ENCODE results near the gene FBLN1.
"Not testable (repeated sequence)": the region's sequence is repeated elsewhere in the genome, so short reads cannot be mapped to it uniquely, and the experiment has no call there.

Gene FBLN1

GRCh38 chr22:45528046-45528445, 25.4 kb downstream of the FBLN1 start:
- DNase-seq (ENCODE audit: low spot score): no peak

- DNase-seq (ENCODE audit: low spot score): no peak
Observed at GRCh38 chr22:45529105-45529504, 26.4 kb downstream of the FBLN1 start.

DNA sequence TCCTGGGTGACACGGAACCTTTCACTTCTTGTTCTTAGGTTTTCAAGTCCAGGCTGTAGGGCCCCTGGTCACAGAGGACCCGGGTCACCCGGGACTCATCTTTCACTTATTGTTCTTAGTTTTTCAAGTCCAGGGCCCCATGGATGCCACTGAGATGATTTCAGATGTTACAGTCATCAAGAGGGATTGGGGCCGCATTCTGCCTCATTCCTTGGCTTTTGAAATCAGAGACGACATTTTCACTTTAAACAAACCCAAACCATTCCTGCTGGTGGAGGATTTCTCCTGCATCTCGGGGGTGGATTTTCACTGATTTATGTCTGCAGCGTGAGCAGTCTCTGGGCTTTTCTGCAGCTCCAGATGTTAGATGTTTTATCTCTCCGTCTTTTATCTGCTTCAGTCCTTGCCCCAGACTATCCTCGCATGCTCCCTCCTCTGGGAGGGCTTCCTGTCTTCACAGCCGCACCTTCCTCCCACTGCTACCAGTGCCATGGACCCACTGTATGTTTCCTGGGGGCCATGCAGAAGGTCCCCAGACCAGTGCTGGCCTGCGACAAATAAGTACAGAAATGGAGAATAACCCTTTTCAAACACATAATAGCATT, 27.4 kb downstream of the FBLN1 start:
- no peak for DNase-seq (ENCODE audit: low spot score)

DNA sequence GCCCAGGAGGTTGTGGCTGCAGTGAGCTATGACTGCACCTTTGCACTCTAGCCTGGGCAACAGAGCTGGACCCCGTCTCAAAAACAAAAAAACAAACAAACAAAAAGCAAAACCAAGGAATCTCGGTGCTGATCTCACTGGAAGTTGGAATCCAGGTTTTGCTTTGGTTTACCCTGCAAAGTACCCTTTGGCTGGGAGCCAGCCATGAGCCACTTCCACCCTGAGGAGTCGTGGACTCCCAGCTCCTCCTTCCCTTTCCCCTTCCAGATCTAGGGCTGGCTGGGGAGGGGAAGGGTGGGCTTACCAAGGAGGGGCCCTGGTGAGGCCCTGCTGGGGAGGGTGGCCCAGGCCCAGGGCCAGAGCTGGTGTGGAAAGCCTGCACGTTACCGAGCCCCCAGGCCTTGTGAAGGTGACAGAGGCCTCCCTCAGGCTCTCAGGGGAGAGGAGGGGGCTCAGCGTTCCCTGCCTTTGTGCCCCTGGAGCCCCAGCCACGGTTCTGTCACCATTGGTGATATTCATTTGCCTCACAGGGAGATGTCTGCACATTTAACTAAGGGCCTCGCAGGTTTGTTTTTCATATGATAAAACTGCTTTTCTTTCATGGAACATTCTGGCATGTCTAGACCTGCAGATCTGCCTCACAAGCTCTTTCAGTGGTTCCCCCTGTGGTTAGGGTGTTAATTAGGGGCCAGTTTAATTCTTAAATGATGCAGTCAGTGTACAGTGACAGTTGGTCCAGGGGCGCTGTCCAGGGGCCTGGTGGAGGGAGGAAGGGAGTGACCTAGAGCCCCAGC, 29.0 kb downstream of the FBLN1 start:
- DNase-seq (ENCODE audit: low spot score): no peak

GRCh38 chr22:45532235-45532631, 29.6 kb downstream of the FBLN1 start:
- no peak for DNase-seq (ENCODE audit: low spot score)

GRCh38 chr22:45533703-45534102, 31.0 kb downstream of the FBLN1 start:
- DNase-seq (ENCODE audit: low spot score): no peak

DNA sequence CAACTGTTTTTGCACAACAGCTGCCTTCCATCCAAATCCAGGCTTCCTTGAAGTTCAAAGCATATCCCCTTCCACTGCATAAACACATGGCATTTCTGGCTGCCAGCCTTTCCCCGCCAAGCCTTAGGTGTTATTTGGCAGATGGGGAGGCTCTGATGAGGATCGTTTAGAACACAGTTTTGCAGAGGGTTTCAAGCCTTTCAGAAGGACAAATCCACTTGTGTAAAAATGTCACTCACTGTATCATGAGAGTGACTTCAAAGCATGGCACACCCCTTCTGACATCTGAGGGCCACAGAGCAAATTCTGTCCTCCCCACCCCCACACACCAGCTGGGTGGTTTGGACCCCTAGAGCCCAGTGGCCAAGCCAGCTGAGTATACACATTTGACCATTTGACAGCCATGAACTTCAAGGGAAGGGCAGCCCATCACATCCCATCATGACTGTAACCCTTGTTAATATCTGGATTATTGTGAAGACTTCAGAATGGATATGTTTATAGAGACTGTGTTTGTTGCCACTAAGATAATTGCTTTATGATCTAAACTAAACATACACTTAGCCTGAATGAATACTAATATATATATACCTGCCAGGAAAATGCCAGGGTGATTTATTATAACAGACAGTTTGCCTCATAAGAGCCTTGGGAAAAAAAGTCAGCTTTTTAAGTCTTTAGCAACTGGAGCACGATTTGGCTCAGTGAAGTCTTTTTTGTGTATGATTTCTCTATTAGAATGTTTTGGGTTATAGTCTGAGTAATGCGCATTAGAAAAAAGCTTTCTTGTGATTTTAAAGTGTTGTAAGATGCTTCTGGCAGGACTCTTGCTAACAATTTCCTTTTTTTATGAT, 31.9 kb downstream of the FBLN1 start:
- DNase-seq (ENCODE audit: low spot score): no peak

GRCh38 chr22:45535290-45535689, 32.6 kb downstream of the FBLN1 start:
- no peak for DNase-seq (ENCODE audit: low spot score)

- DNase-seq (ENCODE audit: low spot score): not testable (repeated sequence)
Observed at GRCh38 chr22:45535835-45536234, 33.2 kb downstream of the FBLN1 start.

DNA sequence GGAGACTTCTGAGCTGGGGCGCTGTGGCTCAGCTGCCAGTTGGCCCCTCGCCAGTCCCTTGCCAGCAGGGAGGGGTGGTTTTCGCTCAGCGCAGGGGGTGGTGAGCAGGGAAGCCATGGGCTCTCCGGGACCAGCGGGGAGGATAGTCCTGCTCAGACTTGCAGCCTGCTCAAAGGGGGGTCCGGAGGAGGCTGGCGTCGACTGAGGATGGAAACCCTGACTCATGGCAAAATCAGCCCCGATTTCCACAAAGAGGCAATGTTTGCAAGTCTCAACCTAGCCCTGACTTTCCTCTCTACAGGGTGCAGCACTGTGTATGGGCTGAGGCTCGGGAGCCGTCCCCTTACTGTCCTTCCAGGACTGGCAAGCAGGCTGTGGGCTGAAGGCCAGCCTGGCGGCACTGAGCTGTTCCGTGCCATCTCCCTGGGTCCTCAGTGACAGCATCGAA, 35.1 kb downstream of the FBLN1 start:
- DNase-seq (ENCODE audit: low spot score): no peak

GRCh38 chr22:45538281-45538680, 35.6 kb downstream of the FBLN1 start:
- no peak for DNase-seq (ENCODE audit: low spot score)

DNA sequence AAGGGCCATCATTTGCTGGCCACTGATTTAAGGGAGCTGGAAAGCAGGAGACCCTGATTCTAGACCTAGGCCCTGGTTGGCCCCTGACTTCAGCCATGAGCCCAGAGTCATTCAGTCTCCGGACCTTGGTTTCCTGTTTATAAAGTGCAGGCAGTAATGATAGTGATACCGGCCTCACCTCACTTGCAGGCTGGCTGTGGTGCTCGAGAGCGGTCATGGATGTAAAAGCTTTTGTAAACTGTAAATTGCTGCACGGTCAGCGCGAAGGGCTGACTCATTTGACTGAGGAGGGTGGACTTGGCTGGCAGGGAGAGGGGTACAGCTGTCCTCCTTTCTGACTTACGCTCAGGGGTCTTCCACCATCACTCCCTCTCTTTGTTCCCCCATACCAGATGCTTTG, 37.4 kb downstream of the FBLN1 start:
- DNase-seq (ENCODE audit: low spot score): no peak

- no peak for DNase-seq (ENCODE audit: low spot score)
Observed at GRCh38 chr22:45541382-45541979, 38.8 kb downstream of the FBLN1 start.

- DNase-seq (ENCODE audit: low spot score): no peak
Observed at GRCh38 chr22:45542001-45542520, 39.4 kb downstream of the FBLN1 start.

DNA sequence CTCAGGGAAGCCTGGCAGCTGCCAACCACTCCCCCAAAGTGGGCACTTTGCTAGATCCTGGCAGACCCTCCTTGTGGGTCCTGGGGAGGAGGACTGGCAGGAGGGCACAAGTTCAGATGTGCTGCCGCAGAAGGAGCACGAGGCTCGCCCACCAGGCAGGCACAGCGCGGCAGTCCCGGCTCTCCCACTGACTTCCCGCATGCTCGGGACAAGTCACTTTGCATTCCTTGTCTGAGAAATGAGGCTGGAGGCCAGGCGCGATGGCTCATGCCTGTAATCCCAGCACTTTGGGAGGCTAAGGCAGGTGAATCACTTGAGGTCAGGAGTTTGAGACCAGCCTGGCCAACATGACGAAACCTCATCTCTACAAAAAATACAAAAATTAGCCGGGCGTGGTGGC, 40.1 kb downstream of the FBLN1 start:
- not testable (repeated sequence) for DNase-seq (ENCODE audit: low spot score)

DNA sequence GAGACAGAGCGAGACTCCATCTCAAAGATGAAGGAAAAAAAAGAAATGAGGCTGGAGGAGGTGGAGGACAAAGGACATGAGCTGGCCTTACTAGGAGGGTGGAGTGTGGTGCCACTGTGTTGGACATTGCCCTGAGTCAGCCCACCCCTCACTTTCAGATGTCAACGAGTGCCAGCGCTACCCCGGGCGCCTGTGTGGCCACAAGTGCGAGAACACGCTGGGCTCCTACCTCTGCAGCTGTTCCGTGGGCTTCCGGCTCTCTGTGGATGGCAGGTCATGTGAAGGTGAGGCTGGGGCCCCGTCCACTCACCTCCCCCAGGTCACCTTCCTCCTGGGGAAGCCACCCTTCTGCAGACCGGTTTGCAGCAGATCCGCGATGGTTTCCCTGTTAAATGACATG, 40.6 kb downstream of the FBLN1 start:
- DNase-seq (ENCODE audit: low spot score): no peak

DNA sequence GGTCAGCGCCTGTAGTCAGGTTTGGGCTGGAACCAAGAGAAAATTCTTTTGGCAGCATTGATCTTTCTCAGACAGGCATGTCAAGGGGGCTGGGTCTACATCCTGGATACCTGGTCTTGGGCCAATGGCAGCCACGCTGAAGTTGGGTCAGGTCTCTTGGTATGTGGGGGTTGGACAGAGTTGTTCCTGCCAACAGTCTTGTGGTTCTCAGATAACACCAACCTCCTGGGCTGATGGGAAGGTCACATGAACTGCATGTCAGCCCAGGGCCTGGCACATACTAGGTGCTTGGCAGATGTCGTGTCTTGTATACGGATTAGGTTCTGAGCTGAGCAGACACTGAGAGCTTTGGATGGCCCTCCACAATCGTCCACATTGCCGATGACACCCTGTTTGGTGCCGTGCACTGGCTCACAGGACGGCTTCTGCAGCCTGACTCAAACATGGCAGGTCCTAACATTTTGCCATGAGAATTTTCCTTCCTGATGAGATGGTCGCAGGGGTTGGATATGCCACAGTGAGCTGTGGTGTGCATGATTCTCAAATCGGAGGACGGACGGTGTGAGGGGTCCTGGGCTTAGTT, 42.0 kb downstream of the FBLN1 start:
- DNase-seq (ENCODE audit: low spot score): no peak

DNA sequence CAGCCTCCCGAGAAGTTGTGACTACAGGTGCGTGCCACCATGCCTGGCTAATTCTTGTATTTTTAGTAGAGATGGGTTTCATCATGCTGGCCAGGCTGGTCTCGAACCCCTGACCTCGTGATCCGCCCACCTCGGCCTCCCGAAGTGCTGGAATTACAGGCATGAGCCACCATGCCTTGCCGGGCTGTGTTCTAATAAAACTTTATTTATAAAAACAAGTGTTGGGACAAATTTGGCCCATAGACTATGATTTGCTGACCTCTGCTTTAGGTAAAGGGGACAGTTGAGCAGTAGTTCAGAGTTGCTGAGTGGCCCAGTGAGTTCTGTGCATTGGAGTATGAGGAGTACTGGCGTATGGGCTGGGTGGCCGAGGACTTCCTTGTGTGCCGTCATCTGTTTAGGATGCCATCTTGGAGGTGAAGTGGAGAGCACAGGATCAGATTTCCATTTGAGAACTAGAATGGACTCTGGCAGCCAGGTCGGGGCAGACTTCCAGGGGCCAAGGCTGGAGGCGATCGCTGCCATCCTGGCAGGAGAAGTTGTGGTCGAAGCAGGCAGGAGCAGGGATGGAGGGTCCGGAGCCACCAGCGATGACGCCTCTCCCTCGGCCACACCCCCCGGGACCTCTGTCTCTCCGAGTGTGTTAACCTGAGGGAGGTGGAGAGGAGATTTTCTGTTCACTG, 43.8 kb downstream of the FBLN1 start:
- no peak for DNase-seq (ENCODE audit: low spot score)

GRCh38 chr22:45547016-45547345, 44.3 kb downstream of the FBLN1 start:
- no peak for DNase-seq (ENCODE audit: low spot score)

- DNase-seq (ENCODE audit: low spot score): no peak
Observed at GRCh38 chr22:45547731-45548130, 45.0 kb downstream of the FBLN1 start.

GRCh38 chr22:45548247-45548840, 45.7 kb downstream of the FBLN1 start:
- no peak for DNase-seq (ENCODE audit: low spot score)

All from NAMALWA (cell line).